Common myeloid progenitor, CD34-positive (primary cell): ENCODE measurements around the gene CYB5R4.
A peak's percentile ranks its signal among the peaks of the same experiment; 100 is the strongest.

Experiments
- CTCF ChIA-PET: fragments of 350-600 bp; sonication (Branson Sonifier 250); formaldehyde crosslinking; loops from one replicate; lab custom pipeline; 2021; ENCODE audit warnings: antibody characterized with exemption; lab: Charles Lee
- POLR2A ChIA-PET: fragments of 350-600 bp; sonication (Branson Sonifier 250); formaldehyde crosslinking; loops from one replicate; lab custom pipeline; 2021; ENCODE audit warnings: antibody characterized with exemption; lab: Charles Lee
- DNase-seq, 3 donors: peaks; one replicate each; pipeline versions ENCODE4 v3.0.0 to v3.0.0-alpha.2; 2013
- H3K27ac ChIP-seq, 2 experiments: 1 replicate in 1 of 2; 2 replicates in 1 of 2; pipeline ENCODE4 v1.7.0; 2013; ENCODE audit warnings: inconsistent platforms in 2 of 2, low read length in 2 of 2, mild to moderate bottlenecking in 2 of 2, low read depth in 1 of 2, moderate library complexity in 1 of 2; ENCODE audit not compliant: severe bottlenecking in 2 of 2, insufficient read depth in 1 of 2, poor library complexity in 1 of 2
- H3K27me3 ChIP-seq, 5 experiments: replicated peaks in 2 of 5; 1 replicate in 3 of 5; 2 replicates in 2 of 5; pipeline versions ENCODE4 v1.6.1 to v1.7.0; 2013; ENCODE audit warnings: low read length in 4 of 5, mild to moderate bottlenecking in 2 of 5, moderate library complexity in 2 of 5, inconsistent platforms in 1 of 5; ENCODE audit not compliant: insufficient read depth in 5 of 5, control insufficient read depth in 4 of 5
- H3K36me3 ChIP-seq, 4 experiments: 1 replicate in 2 of 4; 2 replicates in 2 of 4; pipeline versions ENCODE4 v1.6.1 to v1.7.0; 2013; ENCODE audit warnings: low read length in 3 of 4, control low read depth in 1 of 4, mild to moderate bottlenecking in 1 of 4; ENCODE audit not compliant: control insufficient read depth in 4 of 4, insufficient read depth in 4 of 4
- H3K4me1 ChIP-seq, 4 experiments: 1 replicate in 3 of 4; 2 replicates in 1 of 4; pipeline versions ENCODE4 v1.6.1 to v1.7.1; 2013; ENCODE audit warnings: low read length in 3 of 4, mild to moderate bottlenecking in 3 of 4, control low read depth in 1 of 4, inconsistent platforms in 1 of 4, moderate library complexity in 1 of 4; ENCODE audit not compliant: control insufficient read depth in 4 of 4, insufficient read depth in 4 of 4; ENCODE audit errors: control extremely low read depth in 1 of 4
- H3K4me3 ChIP-seq, 7 experiments: 1 replicate in 4 of 7; 2 replicates in 3 of 7; pipeline versions ENCODE4 v1.5.1 to v1.7.0; 2013; ENCODE audit warnings: mild to moderate bottlenecking in 7 of 7, low read length in 6 of 7, moderate library complexity in 6 of 7, inconsistent platforms in 2 of 7, low read depth in 2 of 7, control low read depth in 1 of 7; ENCODE audit not compliant: insufficient read depth in 4 of 7, control insufficient read depth in 1 of 7; ENCODE audit errors: extremely low read depth in 1 of 7
- H3K9me3 ChIP-seq, 5 experiments: 1 replicate in 4 of 5; 2 replicates in 1 of 5; pipeline versions ENCODE4 v1.6.1 to v1.7.1; 2013; ENCODE audit warnings: low read length in 4 of 5, mild to moderate bottlenecking in 2 of 5, inconsistent platforms in 1 of 5, low read depth in 1 of 5, moderate library complexity in 1 of 5; ENCODE audit not compliant: control insufficient read depth in 4 of 5, insufficient read depth in 2 of 5; ENCODE audit errors: control extremely low read depth in 1 of 5
- WGBS: methylation state at CpG from one replicate; pipeline ENCODE4 v1.1.5; 2013; ENCODE audit not compliant: insufficient coverage; 5-methylcytosine and 5-hydroxymethylcytosine counted together

The CYB5R4 gene

DNA sequence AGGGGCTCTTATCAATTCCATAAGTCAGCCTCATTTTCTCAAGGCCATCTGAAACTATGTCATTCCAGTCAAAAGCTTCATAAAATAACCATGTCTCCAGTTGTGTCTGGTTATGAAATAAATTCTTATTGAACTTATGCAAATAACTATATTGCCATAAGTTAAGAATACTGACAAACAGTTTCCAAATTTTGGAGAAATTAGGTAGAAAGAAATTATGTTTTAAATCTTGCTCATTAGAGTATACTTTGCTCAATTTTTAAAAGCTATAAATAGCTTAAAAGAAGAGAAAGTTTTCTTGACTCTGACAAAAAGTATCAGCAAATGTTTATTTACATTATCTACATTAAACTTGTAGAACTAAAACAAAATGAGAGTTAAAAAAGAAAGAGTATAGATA lies 111.1 kb downstream of the CYB5R4 start:
- POLR2A ChIA-PET = interaction anchor here (1.1 kb wide), 1 partner anchor 12 kb away, joined by 3 read pairs; no protein-coding TSS in a partner anchor
- H3K27me3 ChIP-seq = no peaks in the 10 kb centered on the region
- CTCF ChIA-PET = no interaction called here
- H3K27ac ChIP-seq = no peak overlapping the region
- H3K4me1 ChIP-seq = peaks cover 0 to 13% (median 5%) of the 10 kb centered on the region in 4 experiments
- H3K9me3 ChIP-seq = peaks cover 0 to 22% (median 0%) of the 10 kb centered on the region in 5 experiments
- H3K36me3 ChIP-seq = peaks cover 0 to 3% (median 0%) of the 10 kb centered on the region in 4 experiments
- DNase-seq = peak in 2 of 3 donors; percentile 11 to 26
- no peak overlapping the region for H3K4me3 ChIP-seq

- ChIA-PET CTCF (no interaction called here), POLR2A (no interaction called here)
- Histone ChIP-seq H3K36me3 (no peaks in the 10 kb centered on the region), H3K4me3 (peak overlapping the region in 2 of 7 experiments; percentile 41 to 48), H3K27ac (peak overlapping the region in 1 of 2 experiments; percentile 71), H3K4me1 (peaks cover 0 to 26% (median 5%) of the 10 kb centered on the region in 4 experiments), H3K9me3 (peaks cover 0 to 6% (median 0%) of the 10 kb centered on the region in 5 experiments), H3K27me3 (no peaks in the 10 kb centered on the region)
- 0% methylated on average over 2 of the region's 3 CpGs for WGBS
- DNase-seq = peak; percentile 59 to 89 (median 78)
Measured at GRCh38 chr6:83974409-83975050, 115.0 kb downstream of the CYB5R4 start.

DNA sequence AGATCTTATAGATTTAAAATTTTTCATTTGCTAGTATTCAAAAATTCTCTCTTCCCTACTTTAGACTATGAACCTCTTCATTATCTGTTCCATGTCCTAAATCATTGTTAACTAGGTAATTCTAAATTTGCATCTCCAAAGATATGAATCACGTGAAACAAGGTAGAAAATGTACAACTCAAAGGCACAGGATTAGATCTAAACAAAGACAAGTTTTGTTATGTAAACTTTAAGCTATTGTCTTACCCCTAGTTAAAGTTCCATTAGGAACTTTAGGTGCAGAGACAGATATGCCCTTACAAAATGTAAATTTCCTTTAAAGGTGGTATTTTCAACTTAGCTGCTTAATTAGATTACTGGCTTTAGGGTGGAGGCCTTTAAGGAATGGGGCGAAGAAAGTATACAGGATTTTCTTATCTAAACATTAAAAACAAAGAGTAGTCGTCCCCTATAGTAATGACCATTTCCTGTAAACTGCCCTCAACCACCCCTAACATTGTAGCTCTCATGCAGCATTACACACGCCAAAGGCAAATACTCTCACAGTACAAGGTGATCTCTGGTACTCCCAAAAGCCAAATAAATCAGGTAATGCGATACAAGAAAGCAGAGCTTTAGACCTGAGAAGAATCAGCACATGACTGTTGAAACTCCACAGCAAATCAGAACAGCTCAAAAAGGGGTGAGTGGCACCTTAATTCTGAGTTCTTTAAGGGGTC lies 116.7 kb downstream of the CYB5R4 start:
- no peak overlapping the region for H3K27ac ChIP-seq
- H3K4me3 ChIP-seq = no peak overlapping the region
- DNase-seq = no peak
- no peaks in the 10 kb centered on the region for H3K9me3 ChIP-seq
- H3K4me1 ChIP-seq = peaks cover 0 to 26% (median 5%) of the 10 kb centered on the region in 4 experiments
- POLR2A ChIA-PET = no interaction called here
- H3K27me3 ChIP-seq = no peaks in the 10 kb centered on the region
- CTCF ChIA-PET = no interaction called here
- WGBS = 100% methylated on average over 2 of the region's 5 CpGs
- H3K36me3 ChIP-seq = no peaks in the 10 kb centered on the region

DNA sequence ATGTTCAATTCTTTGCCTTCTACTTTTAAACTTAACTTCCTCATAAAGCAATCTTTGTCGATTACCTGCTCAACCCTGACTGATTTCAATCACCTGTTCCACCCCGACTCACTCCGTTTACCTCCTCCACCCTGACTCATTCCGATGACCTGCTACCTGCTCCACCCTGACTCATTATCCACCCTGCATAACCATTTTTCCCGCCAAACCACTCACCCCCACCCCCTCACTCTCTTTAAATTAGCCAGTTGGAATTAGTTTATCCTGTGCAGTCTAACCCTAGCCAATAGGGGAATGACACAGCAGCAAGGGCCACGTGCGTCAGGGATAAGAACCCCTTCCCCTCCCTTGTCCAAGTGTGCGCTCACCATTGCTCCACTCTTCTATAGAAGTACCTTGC lies 117.4 kb downstream of the CYB5R4 start:
- H3K9me3 ChIP-seq = no peaks in the 10 kb centered on the region
- DNase-seq = no peak
- peaks cover 0 to 26% (median 5%) of the 10 kb centered on the region in 4 experiments for H3K4me1 ChIP-seq
- no peaks in the 10 kb centered on the region for H3K27me3 ChIP-seq
- POLR2A ChIA-PET = no interaction called here
- no peak overlapping the region for H3K27ac ChIP-seq
- H3K4me3 ChIP-seq = no peak overlapping the region
- CTCF ChIA-PET = no interaction called here
- WGBS = 93% methylated on average over 5 of the region's 8 CpGs
- no peaks in the 10 kb centered on the region for H3K36me3 ChIP-seq

- no peak for DNase-seq
- H3K4me3 ChIP-seq = no peak overlapping the region
- peaks cover 0 to 26% (median 5%) of the 10 kb centered on the region in 4 experiments for H3K4me1 ChIP-seq
- H3K9me3 ChIP-seq = no peaks in the 10 kb centered on the region
- WGBS = 60% methylated on average over 1 of the region's 1 CpG
- H3K27me3 ChIP-seq = no peaks in the 10 kb centered on the region
- CTCF ChIA-PET = interaction anchor here (1.3 kb wide), 1 partner anchor 33 kb away, joined by 4 read pairs; no protein-coding TSS in a partner anchor
- H3K36me3 ChIP-seq = no peaks in the 10 kb centered on the region
- no peak overlapping the region for H3K27ac ChIP-seq
- POLR2A ChIA-PET = no interaction called here
Measured at GRCh38 chr6:83978324-83978734, 118.8 kb downstream of the CYB5R4 start.

- WGBS = 30% methylated on average over 2 of the region's 3 CpGs
- Histone ChIP-seq H3K4me3 (no peak overlapping the region), H3K27me3 (no peaks in the 10 kb centered on the region), H3K27ac (no peak overlapping the region), H3K36me3 (no peaks in the 10 kb centered on the region), H3K4me1 (peaks cover 0 to 26% (median 5%) of the 10 kb centered on the region in 4 experiments), H3K9me3 (no peaks in the 10 kb centered on the region)
- no peak for DNase-seq
- POLR2A ChIA-PET = no interaction called here
- CTCF ChIA-PET = no interaction called here
Measured at GRCh38 chr6:83978997-83979396, 119.5 kb downstream of the CYB5R4 start.

DNA sequence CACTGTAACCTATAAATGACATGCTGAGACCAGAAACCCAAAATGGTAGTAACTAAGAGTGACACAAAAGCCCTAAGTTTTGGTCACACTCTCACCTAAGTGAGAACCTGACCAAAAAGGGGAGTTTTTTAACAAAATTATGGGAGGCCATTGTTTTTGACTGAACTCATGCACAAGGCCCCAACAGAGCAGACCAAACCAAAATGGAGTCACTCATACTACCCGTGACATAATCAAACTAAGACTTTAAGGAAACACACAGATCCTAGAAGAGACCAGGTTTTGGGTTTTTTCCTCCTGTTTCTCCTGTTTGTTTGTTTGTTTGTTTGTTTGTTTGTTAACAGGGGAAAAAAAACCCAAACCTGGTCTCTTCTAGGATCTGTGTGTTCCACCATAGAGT lies 124.9 kb downstream of the CYB5R4 start:
- CTCF ChIA-PET = no interaction called here
- POLR2A ChIA-PET = no interaction called here
- no peak overlapping the region for H3K4me3 ChIP-seq
- no peaks in the 10 kb centered on the region for H3K36me3 ChIP-seq
- H3K9me3 ChIP-seq = no peaks in the 10 kb centered on the region
- H3K27me3 ChIP-seq = no peaks in the 10 kb centered on the region
- no peak overlapping the region for H3K27ac ChIP-seq
- DNase-seq = no peak
- H3K4me1 ChIP-seq = no peaks in the 10 kb centered on the region
- no CpG with 5 or more reads among the region's 1 CpG for WGBS
